Calu3 (cell line): ENCODE results near the gene UVRAG. TPM values are rescaled to one million over a fixed set of nuclear protein-coding genes. Genes with fewer than 3 reads are reported as not detected.

Source experiments
- BruUV-seq: library from RNA; stranded (reverse); fragments of 400-500 nt; replicated peaks from 2 replicates; lab custom pipeline; 2021; lab: Mats Ljungman, UMichigan
- CTCF ChIA-PET: fragments of 300-600 bp; sonication (Branson Sonifier 250); formaldehyde crosslinking; loops from one replicate; lab custom pipeline; 2022; ENCODE audit warnings: antibody characterized with exemption; lab: Charles Lee
- DNase-seq: peaks from one replicate; pipeline ENCODE4 v3.0.0; 2022
- H3K27ac Mint-ChIP-seq: one replicate; pipeline ENCODE4 v1.8.0; 2022; ENCODE audit warnings: mixed read lengths; ENCODE audit not compliant: unreplicated experiment
- H3K27me3 Mint-ChIP-seq: one replicate; pipeline ENCODE4 v1.8.0; 2022; ENCODE audit warnings: mixed read lengths; ENCODE audit not compliant: unreplicated experiment
- H3K36me3 Mint-ChIP-seq: one replicate; pipeline ENCODE4 v1.8.0; 2022; ENCODE audit warnings: mild to moderate bottlenecking, moderate library complexity, mixed read lengths; ENCODE audit not compliant: insufficient read depth, unreplicated experiment
- H3K4me1 Mint-ChIP-seq: one replicate; pipeline ENCODE4 v1.8.0; 2022; ENCODE audit warnings: mild to moderate bottlenecking, low read depth, mixed read lengths; ENCODE audit not compliant: unreplicated experiment
- H3K4me3 Mint-ChIP-seq: one replicate; pipeline ENCODE4 v1.8.0; 2022; ENCODE audit warnings: mild to moderate bottlenecking, low read depth, moderate library complexity, mixed read lengths; ENCODE audit not compliant: unreplicated experiment
- H3K9me3 Mint-ChIP-seq: one replicate; pipeline ENCODE4 v1.8.0; 2022; ENCODE audit warnings: low read depth, mixed read lengths; ENCODE audit not compliant: unreplicated experiment
- intact Hi-C: fragments of 100-400 bp; cut with micrococcal nuclease; formaldehyde crosslinking; loops from one replicate; pipeline ENCODE4 v1.10.0; 2022; ENCODE audit not compliant: unreplicated experiment
- total RNA-seq: library from RNA; stranded (reverse); gene quantifications from 2 replicates; pipeline ENCODE4 v1.2.3, GENCODE V29; 2022
- TF ChIP-seq, protein P1 (sequence below): fragments of 200-600 bp; IDR thresholded peaks from one replicate; pipeline ENCODE4 v1.8.0; 2022; ENCODE audit warnings: antibody characterized with exemption; ENCODE audit not compliant: unreplicated experiment

The UVRAG gene
- total RNA-seq, 1 experiment from 2014 or later: 18.5 TPM

DNA sequence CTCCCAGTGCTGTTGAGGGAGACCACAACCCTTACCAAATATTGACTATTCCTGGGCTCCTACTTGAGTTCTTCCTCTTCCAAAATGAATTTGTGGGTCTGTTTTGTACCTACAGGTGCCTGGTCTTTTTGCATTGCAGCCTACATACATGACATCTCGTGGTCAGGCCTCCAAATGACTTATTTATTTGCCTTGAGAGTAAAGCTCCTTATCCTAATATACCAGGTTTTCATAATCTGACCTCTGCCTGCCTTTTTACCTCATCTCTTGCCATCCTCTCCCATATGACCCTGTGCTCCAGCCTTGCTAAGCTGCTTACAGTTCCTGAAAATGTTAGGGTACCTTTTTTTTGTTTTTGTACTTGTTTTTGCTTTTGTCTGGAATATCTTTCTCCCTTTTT lies 130.4 kb downstream of the UVRAG start:
- TF ChIP-seq, protein P1, sequence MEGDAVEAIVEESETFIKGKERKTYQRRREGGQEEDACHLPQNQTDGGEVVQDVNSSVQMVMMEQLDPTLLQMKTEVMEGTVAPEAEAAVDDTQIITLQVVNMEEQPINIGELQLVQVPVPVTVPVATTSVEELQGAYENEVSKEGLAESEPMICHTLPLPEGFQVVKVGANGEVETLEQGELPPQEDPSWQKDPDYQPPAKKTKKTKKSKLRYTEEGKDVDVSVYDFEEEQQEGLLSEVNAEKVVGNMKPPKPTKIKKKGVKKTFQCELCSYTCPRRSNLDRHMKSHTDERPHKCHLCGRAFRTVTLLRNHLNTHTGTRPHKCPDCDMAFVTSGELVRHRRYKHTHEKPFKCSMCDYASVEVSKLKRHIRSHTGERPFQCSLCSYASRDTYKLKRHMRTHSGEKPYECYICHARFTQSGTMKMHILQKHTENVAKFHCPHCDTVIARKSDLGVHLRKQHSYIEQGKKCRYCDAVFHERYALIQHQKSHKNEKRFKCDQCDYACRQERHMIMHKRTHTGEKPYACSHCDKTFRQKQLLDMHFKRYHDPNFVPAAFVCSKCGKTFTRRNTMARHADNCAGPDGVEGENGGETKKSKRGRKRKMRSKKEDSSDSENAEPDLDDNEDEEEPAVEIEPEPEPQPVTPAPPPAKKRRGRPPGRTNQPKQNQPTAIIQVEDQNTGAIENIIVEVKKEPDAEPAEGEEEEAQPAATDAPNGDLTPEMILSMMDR: no peak
- Mint-ChIP-seq H3K27me3 (no peaks in the 10 kb centered on the region), H3K4me3 (no peak overlapping the region), H3K36me3 (no peaks in the 10 kb centered on the region), H3K9me3 (no peaks in the 10 kb centered on the region), H3K4me1 (peaks cover 12% of the 10 kb centered on the region), H3K27ac (no peak overlapping the region)
- DNase-seq: no peak
- CTCF ChIA-PET: no interaction called here
- intact Hi-C loops: no loop called here
- no TSS peak for BruUV-seq

DNA sequence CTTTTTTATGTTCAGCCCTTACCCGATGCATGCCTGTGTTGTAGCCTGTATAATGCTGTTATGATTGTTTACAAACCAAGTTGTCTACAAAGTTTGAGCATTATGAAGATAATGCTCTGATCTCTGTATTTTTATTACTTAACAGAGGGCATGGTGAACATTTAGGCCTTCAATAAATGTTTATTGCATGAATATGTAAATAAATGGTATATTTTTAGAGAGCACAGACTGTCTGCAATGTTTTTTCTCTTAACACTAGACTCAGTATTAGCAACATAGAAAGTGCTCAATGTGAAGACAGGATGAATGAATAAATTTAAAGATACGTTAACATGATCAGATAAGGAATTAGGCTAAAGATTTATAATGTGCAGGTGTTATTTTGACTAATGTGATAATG lies 130.9 kb downstream of the UVRAG start:
- Mint-ChIP-seq H3K27me3 (no peaks in the 10 kb centered on the region), H3K9me3 (no peaks in the 10 kb centered on the region), H3K27ac (no peak overlapping the region), H3K36me3 (no peaks in the 10 kb centered on the region), H3K4me3 (no peak overlapping the region), H3K4me1 (peaks cover 12% of the 10 kb centered on the region)
- CTCF ChIA-PET: no interaction called here
- no peak for DNase-seq
- no TSS peak for BruUV-seq
- TF ChIP-seq, protein P1: no peak
- intact Hi-C loops: no loop called here

DNA sequence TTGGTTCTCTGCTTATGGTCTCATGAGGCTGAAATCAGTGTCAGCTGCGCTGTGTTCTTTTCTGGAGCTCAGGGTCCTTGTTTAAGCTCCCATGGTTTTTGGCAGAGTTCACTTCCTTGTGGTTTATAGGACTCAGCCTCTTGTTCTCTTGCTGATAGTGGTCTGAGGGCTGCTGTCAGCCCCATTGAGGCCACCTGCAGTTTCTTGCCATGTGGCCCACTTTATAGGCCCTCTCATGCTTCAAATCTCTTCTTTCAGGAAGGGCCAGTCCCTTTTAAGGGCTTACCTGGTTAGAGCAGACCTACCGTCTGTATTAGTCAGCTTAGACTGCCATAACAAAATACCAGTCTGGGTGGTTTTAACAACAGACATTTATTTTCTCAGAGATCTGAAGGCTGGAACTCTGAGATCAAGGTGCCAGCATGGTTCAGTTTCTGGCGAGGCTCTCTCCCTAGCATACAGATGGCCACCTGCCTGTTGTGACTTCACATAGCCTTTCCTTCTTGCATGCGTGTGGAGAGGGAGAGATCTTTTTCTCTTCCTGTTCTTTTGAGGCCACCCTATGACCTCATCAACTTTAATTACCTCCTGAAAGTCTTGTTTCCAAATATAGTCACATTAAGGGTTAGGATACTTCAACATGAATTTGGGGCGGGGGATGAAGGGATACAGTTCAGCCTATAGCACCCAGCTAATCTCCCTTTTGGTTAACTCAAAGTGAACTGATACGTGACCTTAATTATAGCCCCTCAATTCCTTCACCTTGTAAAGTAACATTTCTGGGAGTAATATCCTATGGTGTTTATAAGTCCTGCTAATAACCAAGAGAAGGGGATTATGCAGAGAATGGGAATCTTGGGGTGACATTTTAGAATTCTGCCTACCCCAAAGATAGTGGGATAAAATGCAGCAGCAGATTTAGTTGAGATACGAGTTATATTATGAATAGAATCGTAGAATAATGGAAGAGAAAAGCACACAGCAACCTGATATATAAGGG lies 131.8 kb downstream of the UVRAG start:
- Mint-ChIP-seq H3K27ac (no peak overlapping the region), H3K4me3 (no peak overlapping the region), H3K4me1 (peaks cover 12% of the 10 kb centered on the region), H3K27me3 (no peaks in the 10 kb centered on the region), H3K36me3 (no peaks in the 10 kb centered on the region), H3K9me3 (no peaks in the 10 kb centered on the region)
- CTCF ChIA-PET: no interaction called here
- TF ChIP-seq, protein P1: no peak
- no TSS peak for BruUV-seq
- DNase-seq: no peak
- intact Hi-C loops: no loop called here

DNA sequence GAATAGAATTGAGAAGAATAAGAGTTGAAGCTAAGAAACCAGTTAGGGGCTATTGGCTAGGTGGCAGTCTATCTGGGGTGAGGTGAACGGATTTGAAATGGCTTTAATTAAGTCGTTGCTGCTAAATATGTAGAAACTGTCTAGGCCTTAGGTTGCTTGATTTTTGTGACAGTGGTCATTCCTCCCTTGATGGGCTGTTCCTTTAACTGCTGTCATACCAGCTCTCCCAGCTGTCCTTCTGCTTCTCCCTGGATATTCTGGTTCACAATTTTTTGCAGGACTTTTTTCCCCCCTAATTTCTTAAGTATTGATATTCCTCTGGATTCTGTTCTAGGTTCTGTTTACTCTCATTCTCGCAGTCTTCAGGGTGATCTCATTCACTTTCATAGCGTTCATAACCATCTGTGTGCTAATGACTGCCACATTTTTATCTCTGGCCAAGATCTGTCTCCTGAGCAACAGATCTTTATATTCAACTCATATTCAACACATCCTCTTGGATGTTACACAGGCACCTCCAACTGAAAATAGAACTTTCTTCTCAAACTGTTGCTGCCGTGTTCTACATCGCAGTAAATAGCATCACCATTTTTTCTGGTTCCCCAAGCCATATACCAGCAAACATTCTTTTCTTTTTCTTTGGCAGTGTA lies 134.1 kb downstream of the UVRAG start:
- CTCF ChIA-PET: no interaction called here
- Mint-ChIP-seq H3K4me1 (peaks cover 17% of the 10 kb centered on the region), H3K36me3 (no peaks in the 10 kb centered on the region), H3K9me3 (no peaks in the 10 kb centered on the region), H3K4me3 (no peak overlapping the region), H3K27ac (no peak overlapping the region), H3K27me3 (no peaks in the 10 kb centered on the region)
- intact Hi-C loops: no loop called here
- DNase-seq: no peak
- TF ChIP-seq, protein P1: no peak
- no TSS peak for BruUV-seq
